ENCODE results near the gene HTT. TPM values are rescaled to one million over a fixed set of nuclear protein-coding genes. Genes with fewer than 3 reads are reported as not detected.

Gene HTT
- total RNA-seq, 1 donor from 2014 or later: 43.9 TPM

- no peak for DNase-seq
Measured at GRCh38 chr4:3239998-3240920, 165.8 kb downstream of the HTT start.

DNA sequence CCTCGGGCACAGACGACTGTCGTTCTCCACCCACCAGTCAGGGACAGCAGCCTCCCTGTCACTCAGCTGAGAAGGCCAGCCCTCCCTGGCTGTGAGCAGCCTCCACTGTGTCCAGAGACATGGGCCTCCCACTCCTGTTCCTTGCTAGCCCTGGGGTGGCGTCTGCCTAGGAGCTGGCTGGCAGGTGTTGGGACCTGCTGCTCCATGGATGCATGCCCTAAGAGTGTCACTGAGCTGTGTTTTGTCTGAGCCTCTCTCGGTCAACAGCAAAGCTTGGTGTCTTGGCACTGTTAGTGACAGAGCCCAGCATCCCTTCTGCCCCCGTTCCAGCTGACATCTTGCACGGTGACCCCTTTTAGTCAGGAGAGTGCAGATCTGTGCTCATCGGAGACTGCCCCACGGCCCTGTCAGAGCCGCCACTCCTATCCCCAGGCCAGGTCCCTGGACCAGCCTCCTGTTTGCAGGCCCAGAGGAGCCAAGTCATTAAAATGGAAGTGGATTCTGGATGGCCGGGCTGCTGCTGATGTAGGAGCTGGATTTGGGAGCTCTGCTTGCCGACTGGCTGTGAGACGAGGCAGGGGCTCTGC lies 166.5 kb downstream of the HTT start:
- no peak for DNase-seq

GRCh38 chr4:3241898-3242524 lies 167.5 kb downstream of the HTT start:
- DNase-seq: no peak

DNA sequence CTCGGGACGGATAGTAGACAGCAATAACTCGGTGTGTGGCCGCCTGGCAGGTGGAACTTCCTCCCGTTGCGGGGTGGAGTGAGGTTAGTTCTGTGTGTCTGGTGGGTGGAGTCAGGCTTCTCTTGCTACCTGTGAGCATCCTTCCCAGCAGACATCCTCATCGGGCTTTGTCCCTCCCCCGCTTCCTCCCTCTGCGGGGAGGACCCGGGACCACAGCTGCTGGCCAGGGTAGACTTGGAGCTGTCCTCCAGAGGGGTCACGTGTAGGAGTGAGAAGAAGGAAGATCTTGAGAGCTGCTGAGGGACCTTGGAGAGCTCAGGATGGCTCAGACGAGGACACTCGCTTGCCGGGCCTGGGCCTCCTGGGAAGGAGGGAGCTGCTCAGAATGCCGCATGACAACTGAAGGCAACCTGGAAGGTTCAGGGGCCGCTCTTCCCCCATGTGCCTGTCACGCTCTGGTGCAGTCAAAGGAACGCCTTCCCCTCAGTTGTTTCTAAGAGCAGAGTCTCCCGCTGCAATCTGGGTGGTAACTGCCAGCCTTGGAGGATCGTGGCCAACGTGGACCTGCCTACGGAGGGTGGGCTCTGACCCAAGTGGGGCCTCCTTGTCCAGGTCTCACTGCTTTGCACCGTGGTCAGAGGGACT lies 168.8 kb downstream of the HTT start:
- no peak for DNase-seq

DNA sequence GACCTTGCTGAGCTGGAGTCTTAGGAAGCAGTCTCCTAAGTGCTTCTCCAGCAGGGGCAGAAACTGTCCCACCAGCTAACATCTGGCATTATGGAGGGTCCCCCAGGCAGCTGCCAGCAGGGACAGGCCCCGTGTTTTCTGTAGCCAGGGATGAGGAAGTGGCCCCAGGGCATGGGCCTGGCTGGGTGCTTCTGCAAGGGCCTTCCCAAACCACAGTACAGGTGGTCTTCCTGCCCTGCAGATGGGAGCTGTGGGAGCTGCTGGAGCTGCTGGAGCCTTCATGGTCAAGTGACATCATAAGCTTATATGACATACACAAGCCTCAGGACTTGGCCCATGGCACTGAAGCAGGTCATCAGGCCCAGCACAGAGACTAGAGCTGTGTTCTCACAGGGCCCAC lies 169.5 kb downstream of the HTT start:
- no peak for DNase-seq

DNA sequence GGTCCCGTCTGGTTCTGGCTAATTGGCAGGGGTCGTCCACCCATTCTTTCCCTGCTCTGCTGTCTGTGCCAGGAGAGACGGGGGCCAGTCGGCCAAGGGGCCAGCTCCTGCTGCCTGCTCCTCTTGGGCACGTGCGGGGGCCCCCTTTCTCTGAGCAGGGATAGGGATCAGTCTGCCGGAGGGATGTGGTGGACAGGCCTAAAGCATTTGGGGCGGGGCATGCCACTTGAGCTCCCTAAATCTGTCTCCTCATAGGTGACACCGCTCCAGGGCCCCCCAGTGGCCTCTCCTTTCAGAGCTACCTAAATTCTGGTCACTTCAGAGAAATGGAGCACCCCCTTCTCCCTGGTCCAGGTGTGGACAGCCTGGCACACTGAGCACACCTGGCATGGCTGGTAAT lies 170.3 kb downstream of the HTT start:
- no peak for DNase-seq

DNA sequence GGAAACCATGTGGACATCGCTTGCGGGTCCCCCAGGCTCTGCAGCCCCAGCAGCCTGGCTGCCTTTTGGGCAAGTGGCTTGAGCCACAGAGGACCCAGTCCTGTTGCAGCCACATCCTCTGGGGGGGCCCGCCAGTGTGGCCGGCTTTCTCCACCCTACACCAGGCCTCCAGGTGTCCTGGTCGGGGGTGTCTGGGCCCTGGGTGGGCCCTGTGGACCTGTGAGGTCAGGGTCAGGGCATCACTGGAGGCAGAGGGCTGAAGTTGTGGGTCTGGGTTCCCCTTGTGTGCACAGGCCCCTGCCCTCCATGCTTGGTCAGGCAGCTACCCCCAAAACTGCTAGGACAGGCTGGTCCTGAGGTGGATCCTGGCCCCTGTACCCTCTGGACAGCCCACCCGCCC lies 171.2 kb downstream of the HTT start:
- DNase-seq: no peak

GRCh38 chr4:3246458-3247398 lies 172.2 kb downstream of the HTT start:
- no peak for DNase-seq

- no peak for DNase-seq
Measured at GRCh38 chr4:3247399-3248177, 173.1 kb downstream of the HTT start.

- DNase-seq: no peak
Measured at GRCh38 chr4:3248178-3248480, 173.6 kb downstream of the HTT start.

GRCh38 chr4:3248811-3249661 lies 174.6 kb downstream of the HTT start, which contains the start of gene MSANTD1:
Gene MSANTD1, plus strand, starts transcription at chr4:3249159. Its CDS starts 64 bp downstream, at chr4:3249223.
- peak; percentile 35 for DNase-seq

DNA sequence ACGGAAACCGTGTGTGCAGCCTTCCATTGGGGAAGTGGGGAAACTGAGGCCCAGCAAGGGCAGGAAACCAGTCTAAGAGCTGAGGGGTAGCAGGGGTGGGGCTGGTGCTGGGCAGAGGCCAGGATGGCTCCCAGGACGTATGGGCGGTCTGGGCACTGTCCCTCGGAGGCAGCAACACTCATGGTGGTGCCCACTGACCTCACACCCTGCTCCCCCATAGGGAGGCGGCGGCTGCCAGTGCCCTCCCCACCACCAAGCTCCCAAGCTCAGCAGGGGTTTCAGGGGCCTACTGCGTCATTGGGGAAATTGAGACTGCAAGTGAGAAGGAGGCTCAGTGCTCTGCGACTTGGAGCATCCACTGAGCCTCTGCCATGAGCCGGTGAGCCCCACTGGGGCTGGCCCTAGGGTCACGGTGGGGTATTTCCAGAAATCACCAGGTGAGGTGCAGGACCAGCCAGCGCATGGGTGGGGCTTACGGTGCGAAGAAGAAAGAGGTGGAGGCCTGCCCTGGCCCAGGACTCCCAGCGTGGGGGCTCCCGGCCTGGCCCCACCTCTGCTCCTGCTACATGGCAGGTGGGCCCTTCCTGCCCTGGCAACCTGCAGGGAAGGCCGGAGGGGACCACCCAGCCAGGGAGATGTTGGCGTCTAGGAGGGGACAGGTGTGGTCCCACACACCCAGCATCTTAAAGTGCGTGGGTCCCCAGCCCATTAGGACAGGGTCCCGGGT lies 175.4 kb downstream of the HTT start:
- no peak for DNase-seq

DNA sequence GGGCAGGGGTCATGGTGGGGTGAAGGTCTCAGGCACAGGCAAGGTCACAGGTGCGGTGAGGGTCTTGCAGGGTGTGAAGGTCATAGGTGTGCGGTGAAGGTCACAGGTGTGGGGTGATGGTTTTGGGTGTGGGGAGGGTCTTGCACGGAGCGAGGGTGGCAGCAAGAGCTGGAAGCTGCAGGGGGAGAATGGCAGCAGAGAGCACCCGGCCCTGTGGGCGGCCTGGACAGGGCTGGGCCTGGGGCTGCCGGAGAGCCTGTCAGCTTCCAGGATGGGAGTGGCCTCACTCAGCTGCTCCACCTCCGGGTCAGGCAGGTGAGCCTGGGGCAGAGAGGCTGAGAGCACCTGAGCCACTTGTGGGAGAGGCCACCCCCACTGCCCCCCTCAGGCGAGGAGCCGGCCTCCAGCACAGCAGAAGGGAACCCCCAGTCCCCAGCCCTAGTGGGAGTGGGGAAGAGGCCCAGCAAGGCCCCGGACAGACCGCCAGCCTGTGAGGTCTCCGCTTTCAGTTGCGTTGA lies 176.0 kb downstream of the HTT start:
- DNase-seq: no peak

GRCh38 chr4:3250956-3251690 lies 176.6 kb downstream of the HTT start:
- no peak for DNase-seq

GRCh38 chr4:3251691-3252479 lies 177.4 kb downstream of the HTT start:
- DNase-seq: no peak

DNA sequence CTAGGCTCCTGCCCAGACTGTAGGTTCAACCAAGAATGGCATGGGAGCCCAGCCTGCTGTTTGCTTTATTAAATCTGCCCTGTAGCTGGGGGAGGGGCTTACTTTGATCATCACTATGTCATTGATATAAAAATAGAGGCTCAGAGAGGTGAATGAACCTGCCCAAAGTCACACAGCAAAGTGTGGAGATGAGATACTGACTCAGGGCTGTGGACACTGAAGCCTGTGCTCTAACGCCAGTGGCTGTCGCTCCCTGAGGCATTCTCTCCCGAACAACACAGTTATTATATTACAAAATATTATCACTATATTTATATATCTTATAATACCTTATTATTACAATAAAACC lies 178.0 kb downstream of the HTT start:
- no peak for DNase-seq

GRCh38 chr4:3252831-3253641 lies 178.6 kb downstream of the HTT start:
- DNase-seq: no peak
